A673 (cell line): Measurements from ENCODE around the gene DHX38.

Source experiments
- CTCF ChIP-seq: fragments of 300-800, 200-600 bp; sonication (generic); conservative IDR thresholded peaks from 2 replicates; pipeline ENCODE4 v1.5.1; 2017; ENCODE audit warnings: low read depth, mild to moderate bottlenecking, antibody characterized with exemption, low read length, moderate library complexity, mixed read lengths
- EZH2 ChIP-seq: fragments of 200-600 bp; sonication (generic); IDR thresholded peaks from 2 replicates; pipeline ENCODE4 v1.6.1; 2017; ENCODE audit warnings: borderline replicate concordance, low read depth, mild to moderate bottlenecking, mixed read lengths, antibody characterized with exemption, low read length; ENCODE audit not compliant: poor library complexity, severe bottlenecking

GRCh38 chr16:72101195-72101594, 7.5 kb downstream of the DHX38 start:
- TF ChIP-seq CTCF = no peak
- TF ChIP-seq EZH2 = no peak
